Retina (tissue), 1 donor: ENCODE results near the gene SIGLEC8.
"Not testable (repeated sequence)": the region's sequence is repeated elsewhere in the genome, so short reads cannot be mapped to it uniquely, and the experiment has no call there.

ENCODE experiments used
- DNase-seq: peaks from one replicate; pipeline ENCODE4 v3.0.0-alpha.2; 2016

The SIGLEC8 gene

GRCh38 chr19:51458051-51458645, at the start of gene SIGLEC8:
TSS of gene SIGLEC8 (minus strand) at chr19:51458454. CDS start at chr19:51458387, 67 bp downstream.
- no peak for DNase-seq

- DNase-seq, result no peak
These were observed 49.4 kb upstream of the SIGLEC8 start for GRCh38 chr19:51507640-51508058.

- no peak for DNase-seq
These were observed 48.9 kb upstream of the SIGLEC8 start for GRCh38 chr19:51507192-51507591.

GRCh38 chr19:51505904-51506303, 47.6 kb upstream of the SIGLEC8 start:
- DNase-seq, result no peak

- no peak for DNase-seq
These were observed 45.6 kb upstream of the SIGLEC8 start for GRCh38 chr19:51503896-51504295.

DNA sequence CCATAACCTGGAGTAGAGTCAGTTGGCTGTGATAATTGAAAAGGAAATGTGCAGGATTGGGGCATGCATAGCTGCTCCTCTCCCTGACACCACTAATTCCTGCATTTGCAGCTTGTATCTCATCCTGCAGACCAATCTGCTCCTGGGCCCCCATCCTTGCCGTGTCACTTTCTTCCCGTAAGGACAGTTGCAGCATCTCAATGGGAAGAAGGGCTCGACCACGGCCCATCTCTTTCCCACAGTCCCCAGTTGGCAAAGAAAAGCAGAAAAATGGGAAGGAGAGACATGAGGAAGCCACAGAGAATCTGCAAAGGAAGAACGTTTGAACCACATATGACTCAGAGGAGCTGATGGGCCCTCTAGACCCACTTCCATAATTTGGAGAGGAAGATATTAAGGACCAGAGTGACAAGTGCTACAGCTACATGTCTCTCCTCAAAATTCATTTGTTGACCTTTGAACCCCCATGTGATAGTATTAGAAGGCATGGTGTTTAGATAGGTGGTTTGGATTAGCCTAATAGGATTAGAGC, 45.1 kb upstream of the SIGLEC8 start:
- DNase-seq, result no peak

- no peak for DNase-seq
These were observed 43.5 kb upstream of the SIGLEC8 start, which contains the start of gene SIGLEC12 for GRCh38 chr19:51501594-51502263. TSS of gene SIGLEC12 (minus strand) at chr19:51501800. CDS start at chr19:51501733, 67 bp downstream.

GRCh38 chr19:51500931-51501330, 42.7 kb upstream of the SIGLEC8 start:
- DNase-seq, result not testable (repeated sequence)

DNA sequence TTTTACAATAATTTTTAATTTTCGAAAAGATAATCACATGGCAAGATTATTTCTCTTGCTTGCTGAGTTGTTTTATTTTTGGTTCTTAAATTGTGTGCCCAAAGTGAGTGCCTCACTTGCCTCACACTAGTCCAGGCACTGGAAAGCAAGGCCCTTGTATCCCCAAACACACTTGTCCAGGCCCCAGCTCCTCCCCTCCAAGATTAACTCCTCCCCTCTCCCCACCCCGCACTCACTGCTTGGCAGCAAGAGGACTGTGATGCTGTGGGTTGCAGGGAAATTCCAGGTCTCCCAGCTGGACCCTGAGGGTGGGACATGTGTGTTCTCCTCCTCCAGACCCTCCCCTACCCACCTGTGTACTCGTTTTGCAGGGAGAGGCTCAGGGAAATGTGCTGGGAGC, 39.4 kb upstream of the SIGLEC8 start:
- DNase-seq, result no peak

GRCh38 chr19:51493776-51494175, 35.5 kb upstream of the SIGLEC8 start:
- no peak for DNase-seq

- no peak for DNase-seq
These were observed 33.3 kb upstream of the SIGLEC8 start for GRCh38 chr19:51491586-51491985.

DNA sequence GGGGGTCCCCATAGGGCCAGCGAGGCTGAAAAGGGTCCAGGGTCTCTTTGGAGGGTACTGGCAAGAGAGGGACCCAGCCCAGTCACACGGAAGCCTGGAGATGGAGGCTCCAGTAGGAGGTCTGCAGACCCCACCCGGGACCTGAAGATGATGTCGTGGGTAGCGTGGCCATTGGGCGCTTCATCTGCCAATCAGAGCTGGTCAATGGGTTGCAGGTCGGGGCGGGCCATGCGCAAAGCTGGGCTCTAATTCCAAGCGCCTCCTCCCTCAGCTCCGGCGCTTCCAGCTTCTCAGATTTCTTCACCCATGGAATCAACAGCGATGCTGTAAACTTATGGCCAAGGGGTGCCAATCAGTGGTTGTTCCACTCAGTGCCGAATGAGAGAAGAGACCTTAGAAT, 32.4 kb upstream of the SIGLEC8 start:
- no peak for DNase-seq

DNA sequence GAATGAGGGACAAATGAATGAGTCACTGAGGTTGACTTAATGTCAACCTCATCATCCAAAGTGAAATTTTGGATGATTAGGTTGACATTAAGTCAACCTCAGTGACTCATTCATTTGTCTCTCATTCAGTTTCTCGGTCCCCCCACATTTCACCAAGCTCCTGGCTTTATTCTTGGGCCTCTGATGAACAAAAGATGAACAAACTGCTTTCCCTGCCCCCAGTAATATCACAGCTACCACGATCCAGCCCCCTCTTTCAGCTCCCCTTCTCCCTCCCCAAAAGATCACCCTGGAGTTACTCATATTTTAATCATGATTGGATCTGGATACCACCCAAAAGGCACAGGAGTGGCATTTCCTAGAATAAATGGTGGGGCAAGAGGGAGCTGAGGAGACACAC, 30.9 kb upstream of the SIGLEC8 start:
- DNase-seq, result no peak

- no peak for DNase-seq
These were observed 30.2 kb upstream of the SIGLEC8 start for GRCh38 chr19:51488491-51488890.

- no peak for DNase-seq
These were observed 27.9 kb upstream of the SIGLEC8 start for GRCh38 chr19:51485960-51486660.

DNA sequence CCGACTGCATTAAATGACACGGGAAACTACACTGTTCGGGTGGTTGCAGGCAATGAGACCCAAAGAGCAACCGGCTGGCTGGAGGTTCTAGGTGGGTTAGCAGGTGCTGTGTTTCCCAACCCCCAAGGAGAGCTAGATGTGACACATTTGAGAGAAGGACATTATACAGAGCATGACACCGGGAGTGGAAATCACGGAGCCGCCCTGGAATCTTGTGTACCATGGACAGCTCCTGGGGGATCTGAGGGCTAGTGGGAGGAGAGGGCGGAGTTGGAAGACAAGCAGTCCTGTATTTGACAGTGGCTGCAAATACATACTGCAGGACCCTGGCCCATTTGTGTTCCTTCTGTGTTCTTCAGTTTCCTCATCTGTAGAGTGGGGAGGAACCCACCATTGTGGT, 22.3 kb upstream of the SIGLEC8 start:
- DNase-seq, result peak; percentile 34

DNA sequence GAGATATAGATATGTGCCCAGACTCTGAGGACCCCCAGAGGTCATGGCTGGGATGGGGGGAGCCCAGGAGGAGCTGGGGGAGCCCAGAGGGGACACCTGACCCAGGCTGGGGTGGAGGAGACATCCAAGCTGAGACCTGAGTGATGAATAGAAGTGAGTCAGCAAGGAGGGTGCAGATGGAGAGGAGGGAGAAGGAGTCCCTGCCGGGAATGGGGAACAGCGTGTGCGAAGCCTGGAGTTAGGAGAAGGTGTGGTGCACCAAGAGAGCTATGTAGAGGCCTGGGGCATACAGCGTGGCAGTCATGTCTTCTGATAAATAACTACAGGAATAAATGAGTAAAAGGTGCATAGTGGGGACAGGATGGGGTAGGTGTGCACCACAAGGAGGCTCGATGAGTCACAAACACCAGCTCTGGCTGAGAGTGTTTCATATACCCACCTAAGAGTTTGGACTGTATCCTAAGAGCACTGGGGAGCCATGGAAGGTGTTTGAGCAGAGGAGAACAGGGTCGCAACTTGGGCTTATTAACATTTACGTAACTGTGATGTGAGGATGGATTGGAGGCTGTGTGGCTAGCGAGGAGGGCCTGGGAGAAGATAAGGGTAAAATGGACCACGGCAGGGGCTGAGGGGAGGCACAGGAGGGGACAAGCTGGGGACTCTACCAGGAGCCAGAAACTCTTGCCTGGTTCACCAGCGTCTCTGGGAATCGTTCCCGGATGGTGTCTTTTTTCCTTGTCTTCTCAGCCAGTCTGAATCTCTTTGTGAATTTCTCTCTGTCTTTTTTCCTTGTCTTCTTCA, 21.5 kb upstream of the SIGLEC8 start:
- no peak for DNase-seq

GRCh38 chr19:51478381-51479234, 20.4 kb upstream of the SIGLEC8 start, which contains the start of gene CEACAM18:
TSS of gene CEACAM18 (plus strand) at chr19:51478539.
- no peak for DNase-seq

- no peak for DNase-seq
These were observed 19.1 kb upstream of the SIGLEC8 start for GRCh38 chr19:51477344-51477743.

- DNase-seq, result no peak
These were observed 17.9 kb upstream of the SIGLEC8 start for GRCh38 chr19:51476164-51476563.

- peak; percentile 80 for DNase-seq
These were observed 14.9 kb upstream of the SIGLEC8 start for GRCh38 chr19:51473009-51473707.
